PC-9 (cell line): ENCODE data around the gene PKD1L1.

Experiments used
- CTCF ChIP-seq: fragments of 200-600 bp; sonication (generic); conservative IDR thresholded peaks from 2 replicates; pipeline ENCODE4 v1.6.1; 2017; ENCODE audit warnings: mixed run types, antibody characterized with exemption, mild to moderate bottlenecking, moderate library complexity
- EZH2 ChIP-seq: fragments of 200-600 bp; sonication (generic); IDR thresholded peaks from 2 replicates; pipeline ENCODE4 v1.8.0; 2017; ENCODE audit warnings: antibody characterized with exemption, low read depth

GRCh38 chr7:47812429-47813136 is 135.7 kb downstream of the PKD1L1 start:
- no peak for TF ChIP-seq CTCF
- no peak for TF ChIP-seq EZH2
